ENCODE data around the gene MB.

MB gene

DNA sequence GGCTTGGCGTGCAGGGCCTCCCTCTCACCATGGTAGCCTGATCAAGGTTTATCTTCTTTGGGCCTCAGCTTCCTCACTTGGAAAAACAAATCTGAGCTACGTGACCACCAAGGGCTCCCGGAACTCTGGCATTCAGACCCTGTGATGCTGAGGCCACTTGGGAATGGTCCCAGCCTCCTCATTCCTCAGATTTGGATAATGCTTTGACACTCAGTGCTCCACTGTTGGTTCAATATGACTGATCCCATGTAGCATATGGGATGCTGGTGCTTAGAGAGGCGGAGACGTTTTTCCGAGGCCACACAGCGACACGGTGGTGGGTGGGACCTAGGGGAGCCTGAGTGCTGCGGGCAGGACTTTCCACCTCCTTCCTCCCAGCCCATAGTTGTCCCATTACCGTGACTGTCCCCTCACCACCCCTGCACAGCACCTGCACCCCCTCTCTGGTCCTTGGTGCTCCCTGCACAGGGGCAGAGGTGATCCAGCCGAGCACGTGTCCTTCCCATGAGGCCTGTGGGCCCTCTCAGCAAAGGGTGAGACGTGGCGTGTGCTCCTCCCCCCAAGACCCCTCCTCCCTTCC is 23.1 kb downstream of the MB start:
- no peak for DNase-seq (ENCODE audit: low read depth)

GRCh38 chr22:35593071-35593890 is 23.8 kb downstream of the MB start:
- DNase-seq (ENCODE audit: low read depth), result no peak

GRCh38 chr22:35592418-35592967 is 24.6 kb downstream of the MB start:
- DNase-seq (ENCODE audit: low read depth), result no peak

GRCh38 chr22:35591714-35592417 is 25.3 kb downstream of the MB start:
- no peak for DNase-seq (ENCODE audit: low read depth)

DNA sequence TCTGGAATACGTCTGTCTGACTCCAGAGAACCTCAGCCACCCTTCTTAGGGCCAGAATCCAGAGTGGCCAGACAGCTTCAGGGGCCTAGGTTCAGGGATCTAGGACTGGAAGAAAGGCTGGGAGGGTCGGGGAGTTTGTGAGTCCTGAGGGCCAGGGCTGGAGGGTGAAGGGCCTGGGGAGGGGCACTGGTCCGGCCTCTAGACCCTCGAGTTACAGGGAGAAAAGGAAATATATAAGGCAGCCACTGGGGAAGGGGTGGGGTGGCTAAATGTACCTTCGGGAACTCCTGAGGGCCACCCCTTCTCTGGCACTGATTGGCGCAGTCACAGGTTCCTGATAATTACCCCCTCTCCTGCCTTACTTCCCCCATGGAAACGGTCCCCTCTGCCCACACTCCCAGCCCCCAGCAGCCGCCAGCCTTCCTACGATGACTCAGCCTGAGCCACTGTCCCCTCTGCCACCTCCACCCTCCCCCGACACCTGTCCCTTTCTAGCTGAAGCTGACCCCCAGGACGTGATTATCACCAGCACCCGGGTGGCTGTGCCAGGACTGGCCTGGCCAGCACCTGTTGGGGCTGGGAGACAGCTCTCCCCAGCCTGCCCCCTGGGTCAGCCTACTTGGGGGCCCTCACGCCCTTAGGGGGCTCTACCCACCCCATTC is 26.4 kb downstream of the MB start:
- no peak for DNase-seq (ENCODE audit: low read depth)

DNA sequence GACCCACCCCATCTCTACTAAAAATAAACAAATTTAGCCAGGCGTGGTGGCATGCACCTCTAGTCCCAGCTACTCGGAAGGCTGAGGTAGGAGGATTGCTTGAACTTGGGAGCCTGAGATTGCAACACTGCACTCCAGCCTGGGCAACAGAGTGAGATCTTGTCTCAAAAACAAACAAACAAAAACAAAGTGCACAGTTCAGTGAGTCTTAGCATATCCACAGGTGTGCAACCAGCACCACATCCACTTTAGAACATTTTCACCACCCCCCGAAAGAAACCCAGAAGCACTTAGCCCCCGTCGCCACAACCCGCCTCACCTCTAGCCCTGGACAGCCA is 27.4 kb downstream of the MB start:
- DNase-seq (ENCODE audit: low read depth), result no peak

GRCh38 chr22:35589071-35589755 is 27.9 kb downstream of the MB start:
- no peak for DNase-seq (ENCODE audit: low read depth)

- DNase-seq (ENCODE audit: low read depth), result no peak
Measured at GRCh38 chr22:35587896-35588295, 29.2 kb downstream of the MB start.

- no peak for DNase-seq (ENCODE audit: low read depth)
Measured at GRCh38 chr22:35587447-35587870, 29.7 kb downstream of the MB start.

DNA sequence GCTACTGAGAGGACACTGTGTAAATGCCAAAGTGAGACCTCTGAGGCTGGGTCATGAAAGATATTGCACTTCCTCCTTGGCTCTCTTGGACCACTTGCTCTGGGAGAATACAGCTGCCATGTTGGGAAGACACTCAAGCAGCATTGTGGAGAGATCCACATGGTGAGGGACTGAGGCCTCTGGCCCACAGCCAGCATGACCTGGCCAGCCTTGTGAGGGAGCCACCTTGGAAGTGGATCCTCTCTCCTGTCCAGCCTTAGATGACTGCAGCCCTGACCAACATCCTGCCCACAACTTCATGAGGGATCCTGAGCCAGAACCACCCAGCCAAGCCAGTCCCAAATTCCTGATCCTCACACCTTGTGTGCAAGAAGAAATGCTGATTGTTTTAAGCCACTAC is 30.4 kb downstream of the MB start:
- no peak for DNase-seq (ENCODE audit: low read depth)

- DNase-seq (ENCODE audit: low read depth), result peak; percentile 9
Measured at GRCh38 chr22:35582861-35583670, 34.1 kb downstream of the MB start.

DNA sequence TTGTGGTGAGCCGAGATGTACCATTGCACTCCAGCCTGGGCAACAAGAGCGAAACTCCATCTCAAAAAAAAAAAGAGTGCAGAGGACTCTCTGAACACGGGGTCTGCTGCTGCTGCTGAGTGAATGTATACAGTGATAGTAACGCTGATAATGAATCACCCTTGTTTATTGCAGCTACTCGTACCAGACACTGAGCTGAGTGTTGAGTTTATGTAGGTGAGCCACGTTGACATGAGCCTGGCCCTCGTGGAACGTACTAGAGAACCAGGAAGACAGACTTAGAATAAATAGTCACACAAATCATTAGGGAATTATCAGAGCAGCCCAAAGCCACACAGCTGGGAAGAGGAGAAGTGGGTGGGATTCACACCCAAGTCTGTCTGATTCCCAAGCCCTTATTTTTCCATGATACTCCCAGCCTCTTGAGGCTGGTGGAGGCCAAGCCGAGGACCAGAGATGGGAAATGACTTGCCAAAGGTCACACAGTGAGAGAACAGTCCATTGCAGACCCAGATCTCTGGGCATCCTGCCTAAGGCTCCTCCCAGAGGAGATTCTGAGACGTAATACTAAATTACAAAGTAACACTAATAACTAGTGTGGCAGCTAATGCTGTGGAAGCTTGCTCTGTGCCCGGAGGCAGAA is 34.8 kb downstream of the MB start:
- no peak for DNase-seq (ENCODE audit: low read depth)

- no peak for DNase-seq (ENCODE audit: low read depth)
Measured at GRCh38 chr22:35581023-35581413, 36.1 kb downstream of the MB start.

GRCh38 chr22:35580351-35581022 is 36.6 kb downstream of the MB start:
- no peak for DNase-seq (ENCODE audit: low read depth)

DNA sequence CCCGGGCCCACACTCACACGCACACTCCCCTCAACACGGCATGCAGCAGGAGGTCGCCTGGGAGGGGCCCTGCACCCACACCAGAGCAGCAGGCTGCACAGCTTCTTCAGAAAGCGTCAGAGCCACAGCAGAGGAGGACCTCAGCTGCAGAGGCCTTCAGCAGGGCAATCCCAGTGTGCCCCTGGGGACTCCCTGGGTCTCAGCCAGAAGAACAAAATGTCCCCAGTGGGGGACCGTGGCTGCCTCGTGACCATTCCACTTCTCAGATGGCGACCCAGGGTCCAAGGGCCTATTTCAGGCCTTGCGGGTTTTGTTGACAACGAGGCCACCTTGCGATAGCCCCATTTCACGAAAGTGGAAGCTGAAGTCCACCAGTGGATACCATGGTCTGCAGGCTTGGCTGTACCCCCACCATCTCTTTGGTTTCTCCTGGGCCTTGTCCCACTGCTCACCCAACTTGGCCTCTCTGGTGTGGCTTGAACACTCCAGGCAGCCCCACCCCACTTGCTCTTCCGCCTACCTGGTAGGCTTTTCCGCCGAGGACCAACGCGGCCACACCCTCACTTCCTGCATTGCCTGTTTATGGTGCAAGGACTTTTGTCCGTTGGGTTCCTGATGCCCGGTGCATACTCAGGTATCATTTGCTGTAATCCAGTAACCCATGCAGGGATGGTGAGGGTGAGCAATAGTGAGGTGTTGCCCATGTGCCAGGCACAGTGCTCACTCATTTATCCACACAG is 38.1 kb downstream of the MB start:
- DNase-seq (ENCODE audit: low read depth), result no peak

GRCh38 chr22:35577799-35578659 is 39.1 kb downstream of the MB start:
- no peak for DNase-seq (ENCODE audit: low read depth)

GRCh38 chr22:35576671-35577070 is 40.5 kb downstream of the MB start:
- DNase-seq (ENCODE audit: low read depth), result no peak

- no peak for DNase-seq (ENCODE audit: low read depth)
Measured at GRCh38 chr22:35575116-35575748, 41.9 kb downstream of the MB start.

All from stimulated activated CD4-positive, alpha-beta T cell treated with anti-CD3 and anti-CD28 coated beads, Interleukin-2, amount 100 ng/mL, for 4 hours (primary cell).